Measurements from ENCODE around the gene PELI1.

DNA sequence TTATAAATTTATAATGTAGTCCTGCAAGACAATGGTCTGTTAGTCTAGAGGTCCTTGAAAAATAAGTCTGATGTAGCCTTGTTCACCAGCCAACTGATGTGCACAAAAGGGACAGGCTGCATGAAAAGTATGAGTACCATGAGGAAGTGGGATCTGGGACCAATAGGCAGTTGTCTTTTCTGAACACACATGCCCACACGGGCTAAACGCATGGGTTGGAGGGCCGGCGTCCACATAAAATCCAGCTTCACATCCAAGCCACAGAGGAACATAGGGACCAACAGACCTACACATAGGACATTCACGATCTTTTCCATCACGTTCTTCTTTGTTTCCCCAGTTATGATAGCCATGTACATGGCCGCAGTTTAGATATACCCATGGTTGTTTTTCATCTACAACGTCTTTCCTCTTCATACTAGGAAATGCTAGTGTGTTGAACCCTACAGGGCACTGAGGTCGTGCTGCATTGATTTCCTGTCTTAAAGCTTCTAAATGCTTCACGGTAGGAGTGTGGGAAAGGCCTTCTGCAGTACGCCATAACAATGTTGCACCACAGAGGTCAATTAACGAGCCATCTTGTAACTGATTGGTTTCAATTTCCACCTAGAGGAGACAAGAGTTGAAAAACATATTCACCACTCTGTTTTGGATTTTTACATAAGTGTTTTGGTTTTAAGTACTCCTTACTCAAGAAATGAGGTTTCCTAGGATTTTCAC, 49.4 kb downstream of the PELI1 start:
- TF ChIP-seq, protein P1, sequence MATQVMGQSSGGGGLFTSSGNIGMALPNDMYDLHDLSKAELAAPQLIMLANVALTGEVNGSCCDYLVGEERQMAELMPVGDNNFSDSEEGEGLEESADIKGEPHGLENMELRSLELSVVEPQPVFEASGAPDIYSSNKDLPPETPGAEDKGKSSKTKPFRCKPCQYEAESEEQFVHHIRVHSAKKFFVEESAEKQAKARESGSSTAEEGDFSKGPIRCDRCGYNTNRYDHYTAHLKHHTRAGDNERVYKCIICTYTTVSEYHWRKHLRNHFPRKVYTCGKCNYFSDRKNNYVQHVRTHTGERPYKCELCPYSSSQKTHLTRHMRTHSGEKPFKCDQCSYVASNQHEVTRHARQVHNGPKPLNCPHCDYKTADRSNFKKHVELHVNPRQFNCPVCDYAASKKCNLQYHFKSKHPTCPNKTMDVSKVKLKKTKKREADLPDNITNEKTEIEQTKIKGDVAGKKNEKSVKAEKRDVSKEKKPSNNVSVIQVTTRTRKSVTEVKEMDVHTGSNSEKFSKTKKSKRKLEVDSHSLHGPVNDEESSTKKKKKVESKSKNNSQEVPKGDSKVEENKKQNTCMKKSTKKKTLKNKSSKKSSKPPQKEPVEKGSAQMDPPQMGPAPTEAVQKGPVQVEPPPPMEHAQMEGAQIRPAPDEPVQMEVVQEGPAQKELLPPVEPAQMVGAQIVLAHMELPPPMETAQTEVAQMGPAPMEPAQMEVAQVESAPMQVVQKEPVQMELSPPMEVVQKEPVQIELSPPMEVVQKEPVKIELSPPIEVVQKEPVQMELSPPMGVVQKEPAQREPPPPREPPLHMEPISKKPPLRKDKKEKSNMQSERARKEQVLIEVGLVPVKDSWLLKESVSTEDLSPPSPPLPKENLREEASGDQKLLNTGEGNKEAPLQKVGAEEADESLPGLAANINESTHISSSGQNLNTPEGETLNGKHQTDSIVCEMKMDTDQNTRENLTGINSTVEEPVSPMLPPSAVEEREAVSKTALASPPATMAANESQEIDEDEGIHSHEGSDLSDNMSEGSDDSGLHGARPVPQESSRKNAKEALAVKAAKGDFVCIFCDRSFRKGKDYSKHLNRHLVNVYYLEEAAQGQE (IDR thresholded peaks at IDR 0.05; ENCODE audit: insufficient read depth in 1 of 2, low read depth in 2 of 2, low read length in 2 of 2) = no peak
- TF ChIP-seq TAF1 (IDR thresholded peaks at IDR 0.05; ENCODE audit: borderline replicate concordance, insufficient read depth, low read length) = no peak

Measured in PFSK-1 (cell line).